Caco-2 (cell line): ENCODE data around the gene FASTK. TPM values are rescaled to one million over a fixed set of nuclear protein-coding genes. Genes with fewer than 3 reads are reported as not detected.

ENCODE experiments used
- BruUV-seq: library from RNA; stranded (reverse); fragments of 400-500 nt; replicated peaks from 2 replicates; lab custom pipeline; 2021; lab: Mats Ljungman, UMichigan
- CTCF ChIA-PET: fragments of 300-600 bp; sonication (Branson Sonifier 250); formaldehyde crosslinking; loops from one replicate; lab custom pipeline; 2022; ENCODE audit warnings: antibody characterized with exemption; lab: Charles Lee
- POLR2A ChIA-PET: fragments of 300-600 bp; sonication (Branson Sonifier 250); formaldehyde crosslinking; loops from one replicate; lab custom pipeline; 2022; ENCODE audit warnings: antibody characterized with exemption; lab: Charles Lee
- DNase-seq, 2 experiments: peaks; one replicate each; pipeline versions ENCODE4 v3.0.0 to v3.0.0-alpha.2; 2020 to 2022
- H3K27me3 ChIP-seq: replicated peaks from 2 replicates; pipeline ENCODE4 v1.6.0; 2011; ENCODE audit warnings: low read length; ENCODE audit not compliant: control insufficient read depth, insufficient read depth
- H3K36me3 ChIP-seq: 2 replicates; pipeline ENCODE4 v1.5.1; 2011; ENCODE audit warnings: low read length; ENCODE audit not compliant: control insufficient read depth, insufficient read depth
- H3K4me1 ChIP-seq: fragments of 250-450 bp; sonication (Bioruptor Pico); 2 replicates; pipeline ENCODE4 v1.5.1; 2020; ENCODE audit warnings: mild to moderate bottlenecking
- H3K4me3 ChIP-seq: 2 replicates; pipeline ENCODE4 v1.5.1; 2011; ENCODE audit warnings: low read depth, mild to moderate bottlenecking, control low read depth, low read length
- H3K9me3 ChIP-seq: fragments of 250-450 bp; sonication (Bioruptor Pico); 2 replicates; pipeline ENCODE4 v1.5.1; 2020; ENCODE audit warnings: mild to moderate bottlenecking, moderate library complexity
- H3K27ac Mint-ChIP-seq: one replicate; pipeline ENCODE4 v1.8.0; 2022; ENCODE audit warnings: mixed read lengths; ENCODE audit not compliant: unreplicated experiment
- H3K27me3 Mint-ChIP-seq: one replicate; pipeline ENCODE4 v1.8.0; 2022; ENCODE audit warnings: mixed read lengths; ENCODE audit not compliant: insufficient read depth, unreplicated experiment
- H3K36me3 Mint-ChIP-seq: one replicate; pipeline ENCODE4 v1.8.0; 2022; ENCODE audit warnings: mild to moderate bottlenecking, mixed read lengths; ENCODE audit not compliant: insufficient read depth, unreplicated experiment
- H3K4me1 Mint-ChIP-seq: one replicate; pipeline ENCODE4 v1.8.0; 2022; ENCODE audit warnings: low read depth, mixed read lengths; ENCODE audit not compliant: unreplicated experiment
- H3K4me3 Mint-ChIP-seq: one replicate; pipeline ENCODE4 v1.8.0; 2022; ENCODE audit warnings: mild to moderate bottlenecking, moderate library complexity, mixed read lengths; ENCODE audit not compliant: unreplicated experiment
- H3K9me3 Mint-ChIP-seq: one replicate; pipeline ENCODE4 v1.8.0; 2022; ENCODE audit warnings: mixed read lengths; ENCODE audit not compliant: unreplicated experiment
- CTCF ChIP-seq, 2 experiments: fragments of 200-600 bp in 1 of 2; IDR thresholded peaks; 1 replicate in 1 of 2; 2 replicates in 1 of 2; pipeline versions ENCODE4 v1.5.1 to v1.8.0; 2011 to 2022; ENCODE audit warnings: antibody characterized with exemption in 1 of 2, control low read depth in 1 of 2, inconsistent platforms in 1 of 2, low read depth in 1 of 2, low read length in 1 of 2, mild to moderate bottlenecking in 1 of 2, moderate library complexity in 1 of 2; ENCODE audit not compliant: insufficient read depth in 1 of 2, severe bottlenecking in 1 of 2, unreplicated experiment in 1 of 2
- intact Hi-C: fragments of 100-400 bp; cut with micrococcal nuclease; formaldehyde crosslinking; loops from one replicate; pipeline ENCODE4 v1.10.0; 2022; ENCODE audit not compliant: unreplicated experiment
- total RNA-seq: library from RNA; stranded (reverse); gene quantifications from 2 replicates; pipeline ENCODE4 v1.2.3, GENCODE V29; 2022

FASTK gene
- total RNA-seq, 1 experiment from 2014 or later: 114 TPM

- Histone ChIP-seq H3K9me3 (no peaks in the 10 kb centered on the region), H3K4me3 (no peak overlapping the region), H3K4me1 (no peaks in the 10 kb centered on the region), H3K27me3 (no peaks in the 10 kb centered on the region), H3K36me3 (peaks cover 5% of the 10 kb centered on the region)
- Mint-ChIP-seq H3K9me3 (no peaks in the 10 kb centered on the region), H3K27ac (no peak overlapping the region), H3K4me3 (no peak overlapping the region), H3K4me1 (no peaks in the 10 kb centered on the region), H3K27me3 (no peaks in the 10 kb centered on the region), H3K36me3 (peaks cover 39% of the 10 kb centered on the region)
- BruUV-seq: no TSS peak
- TF ChIP-seq CTCF (IDR thresholded peaks at IDR 0.05; ENCODE audit: insufficient read depth in 1 of 2, low read depth in 1 of 2, low read length in 1 of 2, severe bottlenecking in 1 of 2, unreplicated experiment in 1 of 2): no peak
- DNase-seq: no peak
- ChIA-PET CTCF (no interaction called here), POLR2A (no interaction called here)
- intact Hi-C loops: no loop called here
Measured at GRCh38 chr7:151129117-151129959, 48.7 kb upstream of the FASTK start.

- TF ChIP-seq CTCF (IDR thresholded peaks at IDR 0.05; ENCODE audit: insufficient read depth in 1 of 2, low read depth in 1 of 2, low read length in 1 of 2, severe bottlenecking in 1 of 2, unreplicated experiment in 1 of 2): no peak
- Mint-ChIP-seq H3K27ac (no peak overlapping the region), H3K9me3 (no peaks in the 10 kb centered on the region), H3K27me3 (no peaks in the 10 kb centered on the region), H3K36me3 (peaks cover 46% of the 10 kb centered on the region), H3K4me3 (no peak overlapping the region), H3K4me1 (no peaks in the 10 kb centered on the region)
- Histone ChIP-seq H3K4me3 (no peak overlapping the region), H3K9me3 (no peaks in the 10 kb centered on the region), H3K4me1 (no peaks in the 10 kb centered on the region), H3K27me3 (no peaks in the 10 kb centered on the region), H3K36me3 (peaks cover 6% of the 10 kb centered on the region)
- POLR2A ChIA-PET: no interaction called here
- BruUV-seq: no TSS peak
- no peak for DNase-seq
- intact Hi-C loops: no loop called here
- CTCF ChIA-PET: no interaction called here
Measured at GRCh38 chr7:151128716-151129115, 48.1 kb upstream of the FASTK start.

- no peaks in the 10 kb centered on the region for H3K27me3 ChIP-seq
- Mint-ChIP-seq H3K27me3 (no peaks in the 10 kb centered on the region), H3K4me3 (no peak overlapping the region), H3K36me3 (peaks cover 51% of the 10 kb centered on the region), H3K4me1 (no peaks in the 10 kb centered on the region), H3K27ac (no peak overlapping the region), H3K9me3 (no peaks in the 10 kb centered on the region)
- no peak overlapping the region for H3K4me3 ChIP-seq
- intact Hi-C loops: no loop called here
- no TSS peak for BruUV-seq
- H3K36me3 ChIP-seq: peaks cover 6% of the 10 kb centered on the region
- no peaks in the 10 kb centered on the region for H3K4me1 ChIP-seq
- DNase-seq: no peak
- no peaks in the 10 kb centered on the region for H3K9me3 ChIP-seq
- ChIA-PET POLR2A (no interaction called here), CTCF (no interaction called here)
- no peak for TF ChIP-seq CTCF (IDR thresholded peaks at IDR 0.05; ENCODE audit: insufficient read depth in 1 of 2, low read depth in 1 of 2, low read length in 1 of 2, severe bottlenecking in 1 of 2, unreplicated experiment in 1 of 2)
Measured at GRCh38 chr7:151128144-151128543, 47.5 kb upstream of the FASTK start.
